ENCODE data around the gene ACSS1.

ACSS1 gene

GRCh38 chr20:25032065-25032477 is 25.9 kb downstream of the ACSS1 start:
- no peak for DNase-seq (ENCODE audit: extremely low spot score)
- TF ChIP-seq FOXA1 (IDR thresholded peaks at IDR 0.05): no peak
- TF ChIP-seq SP1 (IDR thresholded peaks at IDR 0.05): no peak
- no peak for TF ChIP-seq ARNT (IDR thresholded peaks at IDR 0.05)
- TF ChIP-seq LEF1 (IDR thresholded peaks at IDR 0.05; ENCODE audit: borderline replicate concordance): no peak
- no peak for TF ChIP-seq L3MBTL2 (conservative IDR thresholded peaks at IDR 0.05)
- TF ChIP-seq CTBP1 (IDR thresholded peaks at IDR 0.05; ENCODE audit: borderline replicate concordance): no peak
- no peak for TF ChIP-seq BHLHE40 (IDR thresholded peaks at IDR 0.05; ENCODE audit: borderline replicate concordance)
- TF ChIP-seq, protein P1, sequence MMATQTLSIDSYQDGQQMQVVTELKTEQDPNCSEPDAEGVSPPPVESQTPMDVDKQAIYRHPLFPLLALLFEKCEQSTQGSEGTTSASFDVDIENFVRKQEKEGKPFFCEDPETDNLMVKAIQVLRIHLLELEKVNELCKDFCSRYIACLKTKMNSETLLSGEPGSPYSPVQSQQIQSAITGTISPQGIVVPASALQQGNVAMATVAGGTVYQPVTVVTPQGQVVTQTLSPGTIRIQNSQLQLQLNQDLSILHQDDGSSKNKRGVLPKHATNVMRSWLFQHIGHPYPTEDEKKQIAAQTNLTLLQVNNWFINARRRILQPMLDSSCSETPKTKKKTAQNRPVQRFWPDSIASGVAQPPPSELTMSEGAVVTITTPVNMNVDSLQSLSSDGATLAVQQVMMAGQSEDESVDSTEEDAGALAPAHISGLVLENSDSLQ (IDR thresholded peaks at IDR 0.05): no peak
- TF ChIP-seq TARDBP (IDR thresholded peaks at IDR 0.05): no peak
- no peak for TF ChIP-seq NFRKB (IDR thresholded peaks at IDR 0.05)
- no peak for TF ChIP-seq HDGF (IDR thresholded peaks at IDR 0.05; ENCODE audit: borderline replicate concordance)
- TF ChIP-seq SUZ12 (IDR thresholded peaks at IDR 0.05): no peak
- no peak for TF ChIP-seq FOXK2 (IDR thresholded peaks at IDR 0.05)
- TF ChIP-seq ELF4 (IDR thresholded peaks at IDR 0.05): no peak
- no peak for TF ChIP-seq ZNF384 (IDR thresholded peaks at IDR 0.05)
- TF ChIP-seq FOXM1 (IDR thresholded peaks at IDR 0.05; ENCODE audit: borderline replicate concordance): no peak
- CTCF ChIA-PET: no interaction called here
- POLR2A ChIA-PET: no interaction called here

DNA sequence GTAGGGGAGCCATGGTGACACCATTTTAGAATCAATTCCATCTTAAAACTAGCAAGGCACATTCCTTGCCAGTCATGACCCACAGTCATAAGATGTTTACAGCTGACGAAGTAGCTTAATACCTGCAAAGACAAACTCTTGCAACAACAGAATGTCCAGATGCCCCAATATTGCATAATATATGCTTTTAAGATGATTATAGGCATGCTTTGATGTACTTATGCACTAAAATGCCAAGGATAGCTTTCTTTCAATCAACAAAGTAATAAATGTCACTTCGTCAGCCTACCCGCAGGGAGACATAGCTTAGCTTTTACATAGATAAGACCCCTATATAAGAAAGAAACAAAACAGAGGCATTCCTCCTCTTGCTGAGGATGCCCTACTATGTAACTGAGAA is 26.7 kb downstream of the ACSS1 start:
- POLR2A ChIA-PET: no interaction called here
- CTCF ChIA-PET: no interaction called here
- TF ChIP-seq NFRKB (IDR thresholded peaks at IDR 0.05): no peak
- TF ChIP-seq, protein P1 (IDR thresholded peaks at IDR 0.05): no peak
- no peak for TF ChIP-seq CTBP1 (IDR thresholded peaks at IDR 0.05; ENCODE audit: borderline replicate concordance)
- TF ChIP-seq FOXK2 (IDR thresholded peaks at IDR 0.05): no peak
- DNase-seq (ENCODE audit: extremely low spot score): no peak

DNA sequence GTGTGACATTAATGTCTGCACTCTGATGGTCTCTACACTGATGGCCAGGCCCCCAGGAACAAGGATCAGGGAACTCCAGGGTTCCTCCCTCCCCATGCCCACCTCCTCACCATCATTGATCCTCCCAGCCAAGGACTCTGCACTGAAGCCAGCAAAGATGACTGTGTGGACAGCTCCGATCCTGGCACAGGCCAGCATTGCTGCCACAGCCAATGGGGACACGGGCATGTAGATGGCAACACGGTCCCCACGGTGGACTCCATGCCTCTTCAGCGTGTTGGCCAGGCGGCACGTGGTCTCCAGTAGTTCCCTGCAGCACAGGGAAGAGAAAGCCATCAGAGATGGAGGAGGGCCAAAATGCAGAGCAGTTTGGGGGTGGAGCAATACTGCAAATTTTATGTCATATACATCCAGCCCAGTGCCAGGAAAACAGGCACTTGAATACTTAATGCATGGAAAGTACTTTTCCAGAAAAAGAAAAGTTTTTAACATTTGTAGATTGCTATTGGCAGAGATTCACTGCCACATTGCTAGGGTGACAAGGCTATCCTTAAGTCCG is 27.2 kb downstream of the ACSS1 start:
- POLR2A ChIA-PET: no interaction called here
- TF ChIP-seq LEF1 (IDR thresholded peaks at IDR 0.05; ENCODE audit: borderline replicate concordance) (no peak), HDGF (IDR thresholded peaks at IDR 0.05; ENCODE audit: borderline replicate concordance) (no peak), FOXM1 (IDR thresholded peaks at IDR 0.05; ENCODE audit: borderline replicate concordance) (no peak), TARDBP (IDR thresholded peaks at IDR 0.05) (no peak), L3MBTL2 (conservative IDR thresholded peaks at IDR 0.05) (no peak), FOXK2 (IDR thresholded peaks at IDR 0.05) (no peak), NFRKB (IDR thresholded peaks at IDR 0.05) (no peak), ELF4 (IDR thresholded peaks at IDR 0.05) (no peak), ZNF384 (IDR thresholded peaks at IDR 0.05) (no peak), BHLHE40 (IDR thresholded peaks at IDR 0.05; ENCODE audit: borderline replicate concordance) (no peak), CTBP1 (IDR thresholded peaks at IDR 0.05; ENCODE audit: borderline replicate concordance) (no peak), SUZ12 (IDR thresholded peaks at IDR 0.05) (no peak), ARNT (IDR thresholded peaks at IDR 0.05) (no peak), SP1 (IDR thresholded peaks at IDR 0.05) (no peak), FOXA1 (IDR thresholded peaks at IDR 0.05) (no peak)
- TF ChIP-seq, protein P1 (IDR thresholded peaks at IDR 0.05): no peak
- DNase-seq (ENCODE audit: extremely low spot score): no peak
- CTCF ChIA-PET: no interaction called here

DNA sequence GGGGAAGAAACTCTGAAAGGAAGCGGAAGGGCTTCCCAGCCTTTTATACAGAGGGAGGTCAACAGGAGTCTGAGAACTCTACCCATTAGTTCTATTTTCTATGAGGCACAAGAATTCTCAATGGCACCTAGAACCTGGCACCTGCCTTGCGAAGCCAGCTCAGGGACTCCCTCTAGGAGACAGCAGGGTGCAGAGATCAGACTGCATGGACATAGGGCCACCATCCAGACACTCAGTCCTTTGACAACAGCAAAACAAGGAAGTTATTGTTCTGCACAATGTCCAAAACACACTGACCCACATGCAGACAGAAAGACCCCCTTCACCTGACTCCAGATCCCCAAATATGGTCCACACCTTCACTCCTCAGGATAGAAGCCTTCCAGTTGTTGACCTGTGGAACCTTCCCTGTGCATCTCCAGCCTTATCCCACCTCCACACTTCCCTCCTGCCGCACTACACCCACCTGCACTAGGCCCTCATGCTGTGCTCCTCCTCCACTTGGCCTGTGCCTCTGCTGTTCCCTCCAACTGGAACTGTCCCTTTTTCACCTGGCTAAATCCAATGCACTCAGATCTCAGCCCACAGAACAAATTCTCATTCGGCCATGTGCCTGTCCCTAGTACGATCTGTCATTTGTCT is 27.8 kb downstream of the ACSS1 start:
- ChIA-PET CTCF (no interaction called here), POLR2A (no interaction called here)
- no peak for DNase-seq (ENCODE audit: extremely low spot score)
- TF ChIP-seq BHLHE40 (IDR thresholded peaks at IDR 0.05; ENCODE audit: borderline replicate concordance) (no peak), L3MBTL2 (conservative IDR thresholded peaks at IDR 0.05) (no peak), FOXA1 (IDR thresholded peaks at IDR 0.05) (no peak), CTBP1 (IDR thresholded peaks at IDR 0.05; ENCODE audit: borderline replicate concordance) (no peak), FOXM1 (IDR thresholded peaks at IDR 0.05; ENCODE audit: borderline replicate concordance) (no peak), LEF1 (IDR thresholded peaks at IDR 0.05; ENCODE audit: borderline replicate concordance) (no peak), ZNF384 (IDR thresholded peaks at IDR 0.05) (no peak), ELF4 (IDR thresholded peaks at IDR 0.05) (no peak), ARNT (IDR thresholded peaks at IDR 0.05) (no peak), FOXK2 (IDR thresholded peaks at IDR 0.05) (no peak), SUZ12 (IDR thresholded peaks at IDR 0.05) (no peak), SP1 (IDR thresholded peaks at IDR 0.05) (no peak), NFRKB (IDR thresholded peaks at IDR 0.05) (no peak), HDGF (IDR thresholded peaks at IDR 0.05; ENCODE audit: borderline replicate concordance) (no peak), TARDBP (IDR thresholded peaks at IDR 0.05) (no peak)
- TF ChIP-seq, protein P1 (IDR thresholded peaks at IDR 0.05): no peak

DNA sequence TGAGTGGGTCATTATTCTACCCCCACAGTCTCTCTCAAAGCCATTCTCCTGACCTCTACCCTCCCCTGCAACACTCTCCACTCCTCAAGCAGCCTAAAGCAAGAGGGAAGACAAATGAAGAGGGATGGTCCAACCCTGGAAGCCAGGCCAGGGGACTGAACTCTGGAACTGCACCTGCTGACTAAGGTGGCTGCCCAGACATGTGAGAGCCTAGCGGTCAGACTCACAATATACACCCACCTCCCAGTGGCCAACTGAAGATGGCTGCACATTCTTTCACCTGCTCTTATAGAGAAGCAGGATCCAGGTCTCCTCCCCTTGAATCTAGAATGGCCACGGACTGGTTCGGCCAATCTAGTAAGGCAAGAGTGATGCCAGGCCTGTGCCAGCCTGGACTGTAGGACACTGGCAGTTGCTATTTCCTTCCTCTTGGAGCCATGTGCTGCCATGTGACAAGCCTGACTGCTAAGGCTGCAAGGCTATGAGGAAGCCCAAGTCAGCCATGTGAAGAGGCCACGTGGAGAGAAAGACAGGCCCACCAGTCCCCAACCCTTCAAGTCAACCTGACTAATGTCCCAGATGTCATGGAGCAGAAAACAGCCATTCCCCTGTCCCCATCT is 31.8 kb downstream of the ACSS1 start:
- ChIA-PET POLR2A (no interaction called here), CTCF (no interaction called here)
- no peak for TF ChIP-seq SUZ12 (IDR thresholded peaks at IDR 0.05)
- TF ChIP-seq TARDBP (IDR thresholded peaks at IDR 0.05): no peak
- no peak for TF ChIP-seq ELF4 (IDR thresholded peaks at IDR 0.05)
- TF ChIP-seq FOXM1 (IDR thresholded peaks at IDR 0.05; ENCODE audit: borderline replicate concordance): no peak
- TF ChIP-seq SP1 (IDR thresholded peaks at IDR 0.05): no peak
- TF ChIP-seq HDGF (IDR thresholded peaks at IDR 0.05; ENCODE audit: borderline replicate concordance): no peak
- TF ChIP-seq CTBP1 (IDR thresholded peaks at IDR 0.05; ENCODE audit: borderline replicate concordance): no peak
- TF ChIP-seq L3MBTL2 (conservative IDR thresholded peaks at IDR 0.05): no peak
- no peak for TF ChIP-seq NFRKB (IDR thresholded peaks at IDR 0.05)
- TF ChIP-seq, protein P1 (IDR thresholded peaks at IDR 0.05): no peak
- TF ChIP-seq FOXA1 (IDR thresholded peaks at IDR 0.05): no peak
- no peak for DNase-seq (ENCODE audit: extremely low spot score)

Measured in HEK293T (cell line).